GM18520 (cell line): Measurements from ENCODE around the gene LGALS7.
A peak's percentile ranks its signal among the peaks of the same experiment; 100 is the strongest.
"Not testable (repeated sequence)": the region's sequence is repeated elsewhere in the genome, so short reads cannot be mapped to it uniquely, and the experiment has no call there.

Experiments used
- ATAC-seq: cut with Tn5 transposase; IDR thresholded peaks from one replicate; pipeline ENCODE4 v1.9.1; 2021; ENCODE audit not compliant: unreplicated experiment

The LGALS7 gene

DNA sequence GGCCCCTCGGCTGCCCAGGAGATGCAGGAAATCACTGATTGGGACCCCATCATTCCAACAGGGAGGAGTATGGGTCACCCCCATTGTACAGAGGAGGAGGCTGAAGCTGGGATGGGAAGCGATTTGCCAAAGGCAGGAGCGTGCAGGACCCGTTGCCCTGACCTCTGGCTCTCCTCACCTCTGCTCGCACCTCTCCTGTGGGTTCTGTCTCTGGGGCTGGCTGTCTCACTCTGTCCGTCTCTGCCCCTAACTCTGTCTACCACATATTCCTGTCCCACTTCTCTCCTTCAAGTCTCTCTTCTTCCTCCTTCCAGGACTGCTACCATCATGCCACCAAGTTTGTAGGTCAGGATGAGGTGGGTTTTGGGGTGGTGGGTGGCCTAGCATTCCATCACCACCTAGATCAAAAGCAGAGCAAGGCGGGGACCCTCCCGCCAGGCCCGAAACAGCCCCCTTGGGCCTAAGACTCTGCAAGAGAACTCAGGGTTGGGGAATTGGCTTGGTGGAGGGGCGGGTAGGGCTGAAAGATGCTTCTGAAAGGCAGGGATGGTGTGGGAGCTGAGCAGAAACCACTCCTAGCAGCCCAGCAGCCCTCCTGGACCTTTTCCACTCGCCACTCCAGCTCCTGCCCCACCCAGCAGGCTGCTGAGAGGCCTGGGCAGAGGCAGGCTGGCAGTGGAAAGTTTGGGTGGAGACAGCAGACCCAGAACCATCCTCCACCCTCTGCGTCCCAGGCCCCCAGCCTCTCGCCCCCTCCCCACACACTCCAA is 1.0 kb upstream of the LGALS7 start:
- no peak for ATAC-seq

DNA sequence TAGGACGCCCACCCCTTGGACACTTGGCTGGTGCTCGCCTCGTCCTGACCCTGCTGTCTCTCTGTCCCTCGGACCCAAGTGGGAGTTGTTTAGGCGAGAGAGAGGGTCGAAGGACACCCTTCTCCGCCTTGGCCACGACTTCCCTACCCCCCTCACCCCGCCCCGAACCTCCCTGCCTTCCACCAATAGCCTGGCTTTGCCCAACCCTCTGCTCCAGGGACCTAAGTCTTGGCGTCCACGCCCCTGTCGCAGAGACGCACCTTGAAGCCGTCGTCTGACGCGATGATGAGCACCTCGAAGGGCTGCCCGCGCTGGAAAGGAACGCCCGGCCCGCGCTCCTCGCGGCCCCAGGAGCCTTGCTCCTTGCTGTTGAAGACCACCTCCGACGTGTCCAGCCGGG is 1.7 kb downstream of the LGALS7 start:
- ATAC-seq = not testable (repeated sequence)

DNA sequence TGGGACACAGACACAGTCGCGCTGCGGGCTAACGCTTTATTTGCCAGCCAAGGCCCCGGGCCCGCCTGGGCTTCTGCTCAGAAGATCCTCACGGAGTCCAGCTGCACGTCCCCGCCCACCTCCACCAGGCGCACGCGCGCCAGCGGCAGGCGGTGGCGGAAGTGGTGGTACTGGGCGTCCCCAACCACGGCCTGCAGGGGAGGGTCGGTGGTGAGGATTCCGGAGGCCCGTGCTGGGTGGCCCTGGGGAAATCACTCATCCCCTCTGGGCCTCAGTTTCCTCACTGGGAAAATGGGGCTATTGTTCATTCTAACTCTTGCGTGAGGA is 2.4 kb downstream of the LGALS7 start:
- not testable (repeated sequence) for ATAC-seq

GRCh38 chr19:38770228-38770948 is 2.9 kb downstream of the LGALS7 start:
- ATAC-seq = not testable (repeated sequence)

GRCh38 chr19:38769635-38770211 is 3.6 kb downstream of the LGALS7 start:
- peak; percentile 48 for ATAC-seq

- ATAC-seq = no peak
Measured at GRCh38 chr19:38766276-38767047, 6.9 kb downstream of the LGALS7 start.

GRCh38 chr19:38765214-38765613 is 8.1 kb downstream of the LGALS7 start:
- no peak for ATAC-seq

- no peak for ATAC-seq
Measured at GRCh38 chr19:38763795-38764220, 9.5 kb downstream of the LGALS7 start.

DNA sequence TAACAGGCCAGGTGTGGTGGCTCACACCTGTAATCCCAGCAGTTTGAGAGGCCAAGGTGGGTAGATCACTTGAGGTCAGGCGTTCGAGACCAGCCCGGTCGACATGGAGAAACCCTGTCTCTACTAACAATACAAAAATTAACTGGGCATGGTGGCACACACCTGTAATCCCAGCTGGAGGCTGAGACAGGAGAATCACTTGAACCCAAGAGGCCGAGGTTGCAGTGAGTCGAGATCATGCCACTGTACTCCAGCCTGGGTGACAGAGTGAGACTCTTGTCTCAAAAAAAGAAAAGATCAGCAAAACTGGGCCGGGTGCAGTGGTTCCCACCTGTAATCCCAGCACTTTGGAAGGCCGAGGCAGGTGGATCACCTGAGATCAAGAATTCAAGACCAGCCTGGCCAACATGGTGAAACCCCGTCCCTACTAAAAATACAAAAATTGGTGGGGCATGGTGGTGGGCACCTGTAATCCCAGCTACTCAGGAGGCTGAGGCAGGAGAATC is 11.4 kb downstream of the LGALS7 start:
- not testable (repeated sequence) for ATAC-seq

DNA sequence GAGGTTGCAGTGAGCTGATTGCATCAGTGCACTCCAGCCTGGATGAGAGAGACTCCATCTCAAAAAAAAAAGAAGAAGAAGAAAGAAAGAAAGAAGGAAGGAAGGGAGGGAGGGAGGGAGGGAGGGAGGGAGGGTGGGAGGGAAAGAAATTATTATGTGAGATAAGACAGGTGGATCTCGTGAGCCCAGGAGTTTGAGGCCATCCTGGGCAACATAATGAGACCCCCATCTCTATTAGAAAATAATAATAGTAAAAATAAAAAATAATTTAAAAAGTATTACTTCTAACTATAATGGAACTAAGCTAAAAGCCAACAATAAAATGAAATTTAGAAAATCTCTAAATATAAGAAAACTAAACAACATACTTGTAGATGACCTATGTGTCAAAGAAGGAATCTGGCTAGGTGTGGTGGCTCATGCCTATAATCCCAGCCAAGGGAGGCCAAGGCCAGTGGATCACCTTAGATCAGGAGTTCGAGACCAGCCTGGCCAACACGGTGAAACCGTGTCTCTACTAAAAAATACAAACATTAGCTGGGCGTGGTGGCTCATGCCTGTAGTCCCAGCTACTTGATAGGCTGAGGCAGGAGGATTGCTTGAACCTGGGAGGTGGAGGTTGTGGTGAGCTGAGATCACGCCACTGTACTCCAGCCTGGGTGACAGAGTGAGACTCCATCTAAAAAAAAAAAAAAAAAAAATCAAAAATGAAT is 12.4 kb downstream of the LGALS7 start:
- ATAC-seq = not testable (repeated sequence)

DNA sequence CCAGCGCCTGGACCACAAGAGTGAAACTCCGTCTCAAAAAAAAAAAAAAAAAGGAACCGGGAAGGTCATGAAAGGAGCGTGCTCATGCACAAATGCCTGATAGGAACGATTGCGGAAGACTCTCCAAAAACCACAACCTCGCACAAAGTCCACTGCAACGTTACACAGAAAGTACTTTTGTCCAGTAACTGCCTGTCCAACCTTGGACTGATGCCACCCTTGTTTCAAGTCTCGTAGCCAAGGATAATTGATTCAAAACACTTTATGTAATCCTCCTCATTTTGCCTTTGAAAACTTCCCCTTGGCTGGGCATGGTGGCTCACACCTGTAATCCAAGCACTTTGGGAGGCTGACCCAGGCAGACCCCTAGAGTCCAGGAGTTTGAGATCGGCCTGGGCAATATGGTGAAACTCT is 13.7 kb downstream of the LGALS7 start:
- ATAC-seq = no peak

- ATAC-seq = not testable (repeated sequence)
Measured at GRCh38 chr19:38754196-38754595, 19.1 kb downstream of the LGALS7 start.

- not testable (repeated sequence) for ATAC-seq
Measured at GRCh38 chr19:38753783-38754182, 19.5 kb downstream of the LGALS7 start.

DNA sequence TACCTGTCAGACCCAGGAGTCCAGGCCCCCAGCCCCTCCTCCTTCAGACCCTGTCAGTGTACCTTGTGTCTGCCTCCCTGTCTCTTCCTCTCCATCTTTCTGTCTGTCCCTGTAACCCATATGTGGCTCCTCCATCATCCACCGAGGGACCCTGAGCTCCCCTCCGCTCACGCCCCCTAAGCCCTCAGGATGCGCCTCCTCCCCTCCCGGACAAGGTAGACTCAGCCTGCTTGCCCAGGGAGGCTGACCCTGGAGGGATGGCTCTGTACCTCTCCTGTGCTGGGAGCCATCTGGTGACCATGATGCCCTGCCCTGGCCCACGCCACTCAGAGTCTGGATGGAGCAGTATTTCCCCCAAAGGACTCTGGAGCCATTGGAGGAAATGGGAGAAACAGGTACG is 28.0 kb downstream of the LGALS7 start:
- no peak for ATAC-seq

GRCh38 chr19:38744874-38745273 is 28.4 kb downstream of the LGALS7 start:
- ATAC-seq = no peak

- ATAC-seq = no peak
Measured at GRCh38 chr19:38744298-38744681, 29.0 kb downstream of the LGALS7 start, which contains the start of gene CAPN12. Gene CAPN12, minus strand, starts transcription at chr19:38744474. Its CDS starts 309 bp downstream, at chr19:38744165.

DNA sequence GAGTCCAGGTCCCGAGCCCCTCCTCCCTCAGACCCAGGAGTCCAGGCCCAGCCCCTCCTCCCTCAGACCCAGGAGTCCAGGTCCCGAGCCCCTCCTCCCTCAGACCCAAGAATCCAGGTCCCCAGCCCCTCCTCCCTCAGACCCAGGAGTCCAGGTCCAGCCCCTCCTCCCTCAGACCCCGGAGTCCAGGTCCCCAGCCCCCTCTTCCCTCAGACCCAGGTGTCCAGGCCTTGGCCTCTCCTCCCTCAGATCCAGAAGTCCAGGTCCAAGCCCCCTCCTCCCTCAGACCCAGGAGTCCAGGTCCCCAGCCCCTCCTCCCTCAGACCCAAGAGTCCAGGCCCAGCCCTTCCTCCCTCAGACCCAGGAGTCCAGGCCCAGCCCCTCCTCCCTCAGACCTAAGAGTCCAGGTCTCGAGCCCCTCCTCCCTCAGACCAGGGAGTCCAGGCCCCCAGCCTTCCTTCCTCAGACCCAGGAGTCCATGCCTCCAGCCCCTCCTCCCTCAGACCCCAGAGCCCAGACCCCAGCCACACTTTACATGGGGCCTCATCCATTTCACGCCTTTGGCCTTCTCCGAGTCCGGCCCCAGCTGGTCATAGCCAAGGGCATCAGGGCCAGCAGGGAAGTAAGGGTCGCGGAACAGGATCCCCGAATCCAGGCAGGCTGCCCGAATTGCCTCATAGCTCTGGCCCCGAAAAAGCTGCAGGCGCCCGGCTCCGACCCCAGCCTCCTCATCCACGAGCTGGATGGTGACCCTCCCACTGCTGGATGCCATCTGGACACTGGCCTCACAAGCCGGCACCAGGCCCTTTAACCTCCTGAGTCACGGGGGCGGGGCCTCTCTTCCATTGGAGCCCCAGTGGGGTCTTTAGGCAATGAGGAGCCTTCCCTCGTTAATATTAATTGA is 29.7 kb downstream of the LGALS7 start:
- no peak for ATAC-seq

GRCh38 chr19:38742906-38743305 is 30.4 kb downstream of the LGALS7 start:
- no peak for ATAC-seq

DNA sequence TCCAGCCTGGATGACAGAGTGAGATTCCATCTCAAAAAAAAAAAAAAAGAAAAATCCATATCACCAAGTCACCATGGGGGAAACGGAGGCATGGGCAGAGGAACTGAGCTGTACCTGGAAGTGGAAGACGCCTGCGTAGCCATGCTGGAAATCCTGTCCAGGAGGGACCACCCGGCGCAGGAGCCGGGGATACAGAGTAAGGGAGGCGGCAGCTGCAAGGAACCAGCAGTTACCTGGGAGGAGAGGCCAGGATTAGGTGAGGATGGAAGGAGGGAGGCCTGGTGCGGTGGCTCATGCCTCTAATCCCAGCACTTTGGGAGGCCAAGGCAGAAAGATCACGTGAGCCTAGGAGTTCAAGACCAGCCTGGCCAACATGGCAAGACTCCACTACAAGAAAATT is 31.0 kb downstream of the LGALS7 start:
- ATAC-seq = no peak
